K562 (cell line): Measurements from ENCODE around the gene TNIK. TPM values are rescaled to one million over a fixed set of nuclear protein-coding genes. Genes with fewer than 3 reads are reported as not detected.

Experiments
- ATAC-seq: fragments of 200-7000 bp; cut with Tn5 transposase; 3 replicates; pipeline ENCODE4 v1.9.1; 2020; ENCODE audit warnings: moderate library complexity
- BruUV-seq: library from RNA; stranded (reverse); fragments of 400-500 nt; replicated peaks from 2 replicates; lab custom pipeline; 2021; lab: Mats Ljungman, UMichigan
- CTCF ChIA-PET: fragments of 300-600 bp; formaldehyde crosslinking; extraction: SDS; loops from one replicate; lab custom pipeline; 2021; ENCODE audit warnings: low intra/inter-chr PET ratio; lab: Yijun Ruan, JAX
- POLR2A ChIA-PET: fragments of 300-600, 350-650 bp; sonication (Branson Sonifier 250); formaldehyde crosslinking; extraction: SDS; loops from one replicate; lab custom pipeline; 2021; ENCODE audit warnings: antibody characterized with exemption, inconsistent platforms; lab: Yijun Ruan, JAX
- DNase-seq, 4 experiments: peaks; one replicate each; pipeline versions ENCODE4 v3.0.0 to v3.0.0-alpha.2; 2011 to 2018; ENCODE audit warnings: low spot score in 3 of 4, mixed read lengths in 3 of 4; ENCODE audit errors: extremely low read depth in 1 of 4
- FAIRE-seq: peaks from 2 replicates; lab custom pipeline; 2011; peaks lifted over from hg19 to GRCh38; lab: Jason Lieb, UNC
- H2AFZ ChIP-seq: 2 replicates; pipeline ENCODE4 v1.6.0; 2011; ENCODE audit warnings: low read depth, low read length, control low read depth, inconsistent platforms
- H3K27ac ChIP-seq: fragments of 200-600 bp; 3 replicates; pipeline ENCODE4 v1.8.0; 2011; ENCODE audit warnings: low read depth, mild to moderate bottlenecking, control low read depth, inconsistent platforms, low read length, moderate library complexity, mixed read lengths; ENCODE audit errors: extremely low read depth
- H3K27me3 ChIP-seq, 2 experiments: fragments of 300-600 bp in 1 of 2; 2 replicates in 1 of 2; 3 replicates in 1 of 2; pipeline versions ENCODE4 v1.6.0 to v1.8.0; 2011; ENCODE audit warnings: inconsistent platforms in 2 of 2, low read length in 2 of 2, mild to moderate bottlenecking in 1 of 2, mixed read lengths in 1 of 2, moderate library complexity in 1 of 2; ENCODE audit not compliant: control insufficient read depth in 2 of 2, insufficient read depth in 2 of 2
- H3K36me3 ChIP-seq: fragments of 300-600 bp; 3 replicates; pipeline ENCODE4 v1.8.0; 2011; ENCODE audit warnings: mild to moderate bottlenecking, low read length, inconsistent platforms; ENCODE audit not compliant: control insufficient read depth, insufficient read depth
- H3K4me1 ChIP-seq, 2 experiments: fragments of 200-600 bp in 1 of 2; replicated peaks in 1 of 2; 2 replicates in 1 of 2; 3 replicates in 1 of 2; pipeline versions ENCODE4 v1.5.1 to v1.8.0; 2011; ENCODE audit warnings: inconsistent platforms in 2 of 2, low read length in 2 of 2, mild to moderate bottlenecking in 1 of 2, mixed read lengths in 1 of 2, moderate library complexity in 1 of 2; ENCODE audit not compliant: control insufficient read depth in 2 of 2, insufficient read depth in 2 of 2
- H3K4me2 ChIP-seq: 2 replicates; pipeline ENCODE4 v1.6.1; 2011; ENCODE audit warnings: low read length, control low read depth, inconsistent platforms, mixed read lengths; ENCODE audit not compliant: insufficient read depth
- H3K4me3 ChIP-seq: fragments of 200-600 bp; sonication (generic), shearing (Covaris generic); 2 replicates; pipeline ENCODE4 v1.5.1; 2016; ENCODE audit warnings: control low read depth, inconsistent platforms
- H3K79me2 ChIP-seq: fragments of 200-600 bp; 3 replicates; pipeline ENCODE4 v1.8.0; 2011; ENCODE audit warnings: low read length, inconsistent platforms; ENCODE audit not compliant: control insufficient read depth, insufficient read depth
- H3K9ac ChIP-seq, 2 experiments: 2 replicates each; pipeline versions ENCODE4 v1.6.0 to v1.6.1; 2011; ENCODE audit warnings: low read depth in 2 of 2, low read length in 2 of 2, control low read depth in 1 of 2, inconsistent platforms in 1 of 2, mild to moderate bottlenecking in 1 of 2, mixed read lengths in 1 of 2; ENCODE audit not compliant: insufficient read depth in 1 of 2
- H3K9me1 ChIP-seq: one replicate; pipeline ENCODE4 v1.6.0; 2011; ENCODE audit warnings: inconsistent platforms, mild to moderate bottlenecking, low read length, moderate library complexity; ENCODE audit not compliant: control insufficient read depth, insufficient read depth
- H3K9me3 ChIP-seq: replicated peaks from 2 replicates; pipeline ENCODE4 v1.5.1; 2011; ENCODE audit warnings: low read depth, low read length, inconsistent platforms; ENCODE audit not compliant: control insufficient read depth, insufficient read depth
- H4K20me1 ChIP-seq: replicated peaks from 2 replicates; pipeline ENCODE4 v1.6.1; 2011; ENCODE audit warnings: low read length, inconsistent platforms, mixed read lengths; ENCODE audit not compliant: control insufficient read depth, insufficient read depth
- CHCHD3 ChIP-seq: fragments of 250-450 bp; sonication (Bioruptor Pico); IDR thresholded peaks from 2 replicates; pipeline ENCODE4 v2.1.2; 2022; ENCODE audit warnings: mild to moderate bottlenecking
- GATAD2B ChIP-seq: fragments of 450-650 bp; IDR thresholded peaks from 2 replicates; pipeline ENCODE4 v1.6.1; 2017; ENCODE audit warnings: mild to moderate bottlenecking, borderline replicate concordance
- GTF2F1 ChIP-seq: IDR thresholded peaks from 2 replicates; pipeline ENCODE4 v1.6.1; 2011; ENCODE audit warnings: low read depth, low read length, improper control_type of control experiment
- HEY1 ChIP-seq: fragments of 250-450 bp; sonication (Bioruptor Pico); IDR thresholded peaks from 2 replicates; pipeline ENCODE4 v1.5.0; 2020; ENCODE audit warnings: mild to moderate bottlenecking, moderate library complexity, borderline replicate concordance
- MTA2 ChIP-seq: fragments of 450-650 bp; IDR thresholded peaks from 2 replicates; pipeline ENCODE4 v1.6.1; 2016; ENCODE audit warnings: low read depth
- MXI1 ChIP-seq: IDR thresholded peaks from 2 replicates; pipeline ENCODE4 v1.6.1; 2011; ENCODE audit warnings: low read depth, mild to moderate bottlenecking, improper control_type of control experiment, low read length
- WGBS: fragments of 100-300 bp; shearing (Covaris generic); methylation state at CpG from one replicate; pipeline ENCODE4 v1.1.6; 2016; ENCODE audit warnings: low coverage, mixed read lengths; ENCODE audit not compliant: insufficient coverage; ENCODE audit errors: missing lambda C conversion rate; 5-methylcytosine and 5-hydroxymethylcytosine counted together
- in situ Hi-C: fragments of 300-500 bp; cut with MboI; formaldehyde crosslinking; loops from 4 replicates; pipeline ENCODE4 v1.15.0; 2018; ENCODE audit warnings: inconsistent platforms, mixed read lengths
- intact Hi-C: fragments of 100-400 bp; cut with micrococcal nuclease; formaldehyde crosslinking; loops from 2 replicates; pipeline ENCODE4 v1.14.2; 2022
- polyA plus RNA-seq, 8 experiments: library from polyadenylated mRNA; depleted of rRNA in 4 of 8; stranded (reverse) in 5 of 8; unstranded in 3 of 8; fragments of >200 nt; fragmentation: Nextera tagmentation in 2 of 8; fragmentation: Illumina TruSeq in 1 of 8; extraction: Ambion mirVana in 2 of 8; extraction: Trizol in 1 of 8; gene quantifications; 2 replicates each; pipeline versions ENCODE4 v1.2.1 to v1.2.3, GENCODE V29; 2011 to 2014; ENCODE audit warnings: inconsistent platforms in 1 of 8, missing spikeins in 1 of 8
- total RNA-seq, 7 experiments: library from RNA; depleted of rRNA in 6 of 7; stranded (reverse); fragments of >200 nt in 6 of 7; fragmentation: Illumina TruSeq in 2 of 7; extraction: Trizol in 2 of 7; gene quantifications; 2 replicates each; pipeline versions ENCODE4 v1.2.1 to v1.2.3, GENCODE V29; 2011 to 2021; ENCODE audit warnings: low replicate concordance in 1 of 7
- TF ChIP-seq, protein P1 (sequence below): sonication (generic); formaldehyde crosslinking; IDR thresholded peaks from 2 replicates; pipeline ENCODE4 v1.9.0; 2022; ENCODE audit warnings: mild to moderate bottlenecking, missing genetic modification reagents
- TF ChIP-seq, protein P2 (sequence below): sonication (generic); formaldehyde crosslinking; IDR thresholded peaks from 2 replicates; pipeline ENCODE4 v1.8.1; 2022; ENCODE audit warnings: missing genetic modification reagents
- TF ChIP-seq, protein P3 (sequence below): fragments of 250-450 bp; sonication (Bioruptor Pico); IDR thresholded peaks from 2 replicates; pipeline ENCODE4 v1.4.0; 2020; ENCODE audit warnings: mild to moderate bottlenecking, moderate library complexity

The TNIK gene
- total and polyA plus RNA-seq, 9 of the 15 experiments (the other 6 are each of a cell fraction or from before 2014, with no cell fraction given): 6.6 to 39.0 (median 24.7) TPM

DNA sequence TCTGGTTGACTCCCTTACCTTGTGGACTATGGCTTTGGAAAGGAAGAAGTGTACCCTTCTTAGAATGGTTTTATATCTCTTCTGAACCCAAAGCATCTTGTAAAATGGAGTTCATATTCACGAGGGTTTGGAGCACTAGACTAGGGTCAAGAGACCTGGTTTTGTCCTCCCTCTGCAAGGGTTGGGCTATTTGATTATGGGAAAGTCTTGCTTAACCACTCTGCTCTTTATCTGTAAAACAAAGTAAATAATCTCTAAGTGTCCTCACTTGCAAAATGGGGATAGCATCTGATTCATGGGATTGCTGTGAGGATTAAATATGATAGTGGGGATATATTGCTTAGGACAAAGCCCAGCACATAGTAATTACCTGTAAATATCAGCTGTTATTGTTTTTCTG lies 415.8 kb downstream of the TNIK start:
- in situ Hi-C loops (loop anchor here (10.0 kb wide), 1 partner anchor 520 kb away; no protein-coding TSS in a partner anchor), intact Hi-C loops (loop anchor here (10.0 kb wide), 1 partner anchor 420 kb away; the partner anchor contains the start of gene TNIK)
- POLR2A ChIA-PET: interaction anchor here (0.7 kb wide), 1 partner anchor 50 kb away, joined by 3 read pairs; no protein-coding TSS in a partner anchor
- Histone ChIP-seq H3K9me3 (no peaks in the 10 kb centered on the region), H3K4me2 (no peak overlapping the region), H2AFZ (no peak overlapping the region), H3K27ac (no peak overlapping the region), H3K9me1 (no peaks in the 10 kb centered on the region), H3K27me3 (0 out of 5 replicates have a peak, but pooled peaks cover 0 to 5% of the 10 kb centered on the region in 2 experiments), H3K4me1 (no peaks in the 10 kb centered on the region), H3K79me2 (no peaks in the 10 kb centered on the region), H3K4me3 (no peak overlapping the region), H4K20me1 (no peaks in the 10 kb centered on the region), H3K9ac (no peak overlapping the region), H3K36me3 (no peaks in the 10 kb centered on the region)
- TF ChIP-seq, protein P1, sequence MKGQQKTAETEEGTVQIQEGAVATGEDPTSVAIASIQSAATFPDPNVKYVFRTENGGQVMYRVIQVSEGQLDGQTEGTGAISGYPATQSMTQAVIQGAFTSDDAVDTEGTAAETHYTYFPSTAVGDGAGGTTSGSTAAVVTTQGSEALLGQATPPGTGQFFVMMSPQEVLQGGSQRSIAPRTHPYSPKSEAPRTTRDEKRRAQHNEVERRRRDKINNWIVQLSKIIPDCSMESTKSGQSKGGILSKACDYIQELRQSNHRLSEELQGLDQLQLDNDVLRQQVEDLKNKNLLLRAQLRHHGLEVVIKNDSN (CRISPR knock-in tag): no peak
- TF ChIP-seq GTF2F1: no peak
- ATAC-seq (no peak), DNase-seq (no peak), FAIRE-seq (no peak)
- BruUV-seq: no TSS peak
- WGBS: 0% methylated on average over 1 of the region's 1 CpG
- CTCF ChIA-PET: no interaction called here

DNA sequence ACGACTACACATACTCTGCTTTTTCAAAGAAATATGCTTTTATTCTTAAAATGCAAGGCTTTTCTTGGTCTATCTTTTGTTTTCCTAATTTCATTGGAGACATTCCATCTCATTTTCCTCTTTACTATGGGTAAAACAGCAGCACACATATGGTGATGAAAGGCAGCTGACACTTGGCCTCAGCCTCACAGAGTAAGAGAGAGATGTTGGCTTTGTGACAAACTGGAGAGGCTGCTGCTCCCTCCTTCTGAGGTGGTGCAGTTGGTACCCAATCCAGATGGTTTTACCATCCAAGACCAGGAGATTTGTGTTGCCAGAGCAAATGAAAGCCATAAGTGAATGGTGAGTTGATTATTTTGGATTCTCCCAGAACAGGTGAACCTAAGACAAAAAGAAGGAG lies 420.5 kb downstream of the TNIK start:
- Histone ChIP-seq H2AFZ (no peak overlapping the region), H3K27ac (no peak overlapping the region), H3K4me1 (no peaks in the 10 kb centered on the region), H3K79me2 (no peaks in the 10 kb centered on the region), H3K4me3 (no peak overlapping the region), H3K9ac (no peak overlapping the region), H3K9me1 (no peaks in the 10 kb centered on the region), H3K27me3 (peaks cover 0 to 3% of the 10 kb centered on the region in 2 experiments; a peak in 1 of 5 replicates), H3K9me3 (no peaks in the 10 kb centered on the region), H3K4me2 (no peak overlapping the region), H3K36me3 (no peaks in the 10 kb centered on the region), H4K20me1 (no peaks in the 10 kb centered on the region)
- intact Hi-C loops: loop anchor here (10.0 kb wide), 1 partner anchor 425 kb away; the partner anchor contains the start of gene TNIK
- no peak for ATAC-seq
- DNase-seq: no peak
- in situ Hi-C loops: loop anchor here (10.0 kb wide), 1 partner anchor 525 kb away; no protein-coding TSS in a partner anchor
- BruUV-seq: no TSS peak
- 4% methylated on average over 1 of the region's 1 CpG for WGBS
- CTCF ChIA-PET: no interaction called here
- no peak for FAIRE-seq
- POLR2A ChIA-PET: no interaction called here
- TF ChIP-seq GATAD2B (no peak), HEY1 (no peak), CHCHD3 (CRISPR knock-in tag) (no peak), MXI1 (no peak), MTA2 (no peak)
- TF ChIP-seq, protein P2, sequence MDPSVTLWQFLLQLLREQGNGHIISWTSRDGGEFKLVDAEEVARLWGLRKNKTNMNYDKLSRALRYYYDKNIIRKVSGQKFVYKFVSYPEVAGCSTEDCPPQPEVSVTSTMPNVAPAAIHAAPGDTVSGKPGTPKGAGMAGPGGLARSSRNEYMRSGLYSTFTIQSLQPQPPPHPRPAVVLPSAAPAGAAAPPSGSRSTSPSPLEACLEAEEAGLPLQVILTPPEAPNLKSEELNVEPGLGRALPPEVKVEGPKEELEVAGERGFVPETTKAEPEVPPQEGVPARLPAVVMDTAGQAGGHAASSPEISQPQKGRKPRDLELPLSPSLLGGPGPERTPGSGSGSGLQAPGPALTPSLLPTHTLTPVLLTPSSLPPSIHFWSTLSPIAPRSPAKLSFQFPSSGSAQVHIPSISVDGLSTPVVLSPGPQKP (CRISPR knock-in tag): no peak
- TF ChIP-seq, protein P3, sequence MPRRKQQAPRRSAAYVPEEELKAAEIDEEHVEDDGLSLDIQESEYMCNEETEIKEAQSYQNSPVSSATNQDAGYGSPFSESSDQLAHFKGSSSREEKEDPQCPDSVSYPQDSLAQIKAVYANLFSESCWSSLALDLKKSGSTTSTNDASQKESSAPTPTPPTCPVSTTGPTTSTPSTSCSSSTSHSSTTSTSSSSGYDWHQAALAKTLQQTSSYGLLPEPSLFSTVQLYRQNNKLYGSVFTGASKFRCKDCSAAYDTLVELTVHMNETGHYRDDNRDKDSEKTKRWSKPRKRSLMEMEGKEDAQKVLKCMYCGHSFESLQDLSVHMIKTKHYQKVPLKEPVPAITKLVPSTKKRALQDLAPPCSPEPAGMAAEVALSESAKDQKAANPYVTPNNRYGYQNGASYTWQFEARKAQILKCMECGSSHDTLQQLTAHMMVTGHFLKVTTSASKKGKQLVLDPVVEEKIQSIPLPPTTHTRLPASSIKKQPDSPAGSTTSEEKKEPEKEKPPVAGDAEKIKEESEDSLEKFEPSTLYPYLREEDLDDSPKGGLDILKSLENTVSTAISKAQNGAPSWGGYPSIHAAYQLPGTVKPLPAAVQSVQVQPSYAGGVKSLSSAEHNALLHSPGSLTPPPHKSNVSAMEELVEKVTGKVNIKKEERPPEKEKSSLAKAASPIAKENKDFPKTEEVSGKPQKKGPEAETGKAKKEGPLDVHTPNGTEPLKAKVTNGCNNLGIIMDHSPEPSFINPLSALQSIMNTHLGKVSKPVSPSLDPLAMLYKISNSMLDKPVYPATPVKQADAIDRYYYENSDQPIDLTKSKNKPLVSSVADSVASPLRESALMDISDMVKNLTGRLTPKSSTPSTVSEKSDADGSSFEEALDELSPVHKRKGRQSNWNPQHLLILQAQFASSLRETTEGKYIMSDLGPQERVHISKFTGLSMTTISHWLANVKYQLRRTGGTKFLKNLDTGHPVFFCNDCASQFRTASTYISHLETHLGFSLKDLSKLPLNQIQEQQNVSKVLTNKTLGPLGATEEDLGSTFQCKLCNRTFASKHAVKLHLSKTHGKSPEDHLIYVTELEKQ (CRISPR knock-in tag): no peak
